Gastroesophageal sphincter (tissue), 3 donors: ENCODE data around the gene OTUD5.

ENCODE experiments used
- POLR2AphosphoS5 ChIP-seq: sonication (generic); formaldehyde crosslinking; IDR thresholded peaks from one replicate; pipeline ENCODE4 v1.6.1; 2017; ENCODE audit warnings: antibody characterized with exemption
- TF ChIP-seq, protein P1 (sequence below), 4 experiments: fragments of 200-600 bp in 2 of 4; fragments of 450-650 bp in 2 of 4; sonication (generic) in 1 of 4; IDR thresholded peaks; one replicate each; pipeline ENCODE4 v1.5.1; 2017 to 2019; ENCODE audit warnings: antibody characterized with exemption in 4 of 4, mild to moderate bottlenecking in 2 of 4, moderate library complexity in 2 of 4

DNA sequence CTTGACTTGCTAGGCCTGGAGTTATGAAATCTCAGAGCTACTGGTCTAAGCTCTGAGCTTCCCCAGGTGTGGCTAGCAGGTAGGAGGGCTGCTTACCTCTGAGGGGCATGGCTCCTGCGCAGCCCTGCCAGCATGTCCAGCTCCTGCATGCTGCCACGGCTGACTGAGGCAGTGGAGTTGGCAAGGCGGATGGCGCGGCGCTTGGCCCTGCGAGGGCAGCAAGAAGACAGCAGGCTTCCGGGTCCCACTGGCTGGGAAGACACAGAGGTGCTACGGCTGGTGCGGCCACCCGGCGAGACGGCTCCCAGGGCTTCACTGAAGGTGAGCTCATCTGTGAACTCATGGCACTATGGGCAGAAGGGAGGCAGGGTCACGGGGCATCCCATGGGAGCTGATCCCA is 8.6 kb upstream of the OTUD5 start:
- TF ChIP-seq POLR2AphosphoS5, result no peak
- TF ChIP-seq, protein P1, sequence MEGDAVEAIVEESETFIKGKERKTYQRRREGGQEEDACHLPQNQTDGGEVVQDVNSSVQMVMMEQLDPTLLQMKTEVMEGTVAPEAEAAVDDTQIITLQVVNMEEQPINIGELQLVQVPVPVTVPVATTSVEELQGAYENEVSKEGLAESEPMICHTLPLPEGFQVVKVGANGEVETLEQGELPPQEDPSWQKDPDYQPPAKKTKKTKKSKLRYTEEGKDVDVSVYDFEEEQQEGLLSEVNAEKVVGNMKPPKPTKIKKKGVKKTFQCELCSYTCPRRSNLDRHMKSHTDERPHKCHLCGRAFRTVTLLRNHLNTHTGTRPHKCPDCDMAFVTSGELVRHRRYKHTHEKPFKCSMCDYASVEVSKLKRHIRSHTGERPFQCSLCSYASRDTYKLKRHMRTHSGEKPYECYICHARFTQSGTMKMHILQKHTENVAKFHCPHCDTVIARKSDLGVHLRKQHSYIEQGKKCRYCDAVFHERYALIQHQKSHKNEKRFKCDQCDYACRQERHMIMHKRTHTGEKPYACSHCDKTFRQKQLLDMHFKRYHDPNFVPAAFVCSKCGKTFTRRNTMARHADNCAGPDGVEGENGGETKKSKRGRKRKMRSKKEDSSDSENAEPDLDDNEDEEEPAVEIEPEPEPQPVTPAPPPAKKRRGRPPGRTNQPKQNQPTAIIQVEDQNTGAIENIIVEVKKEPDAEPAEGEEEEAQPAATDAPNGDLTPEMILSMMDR (IDR thresholded peaks at IDR 0.05), result no peak
